ENCODE measurements around the gene TRAP1. TPM values are rescaled to one million over a fixed set of nuclear protein-coding genes. Genes with fewer than 3 reads are reported as not detected.

TRAP1 gene
- total RNA-seq, 2 donors from 2014 or later, result 78.1 to 92.9 TPM

DNA sequence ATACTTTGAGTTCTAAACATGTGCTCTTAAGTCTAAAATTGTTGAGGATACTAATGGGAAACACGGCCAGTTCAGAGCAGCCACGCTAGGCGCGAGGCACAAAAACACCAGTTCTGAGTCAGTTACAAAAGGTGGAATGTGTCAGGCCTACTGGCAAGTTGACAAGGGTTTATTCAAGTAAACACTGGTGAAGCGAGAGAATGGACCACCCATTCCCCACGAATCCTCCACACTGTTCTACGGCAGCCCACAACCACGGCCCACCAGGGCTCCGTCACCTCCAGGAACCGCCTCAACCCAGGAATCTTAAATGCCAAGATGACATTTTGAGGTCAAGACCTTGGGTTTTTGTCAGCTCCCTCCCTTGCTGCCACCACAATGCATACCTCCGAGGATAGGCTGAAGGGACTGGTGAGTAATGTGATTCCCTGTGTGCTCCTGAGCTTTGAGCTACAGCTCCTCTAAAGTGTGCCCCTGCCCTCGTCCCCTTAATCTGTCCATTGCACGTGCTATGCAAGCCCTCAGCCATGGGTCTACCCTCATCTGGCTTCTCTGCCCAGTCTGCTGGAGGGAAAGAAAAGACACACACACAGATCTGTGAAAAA is 28.5 kb upstream of the TRAP1 start:
- DNase-seq, result no peak
- no peaks in the 10 kb centered on the region for H3K27me3 ChIP-seq

DNA sequence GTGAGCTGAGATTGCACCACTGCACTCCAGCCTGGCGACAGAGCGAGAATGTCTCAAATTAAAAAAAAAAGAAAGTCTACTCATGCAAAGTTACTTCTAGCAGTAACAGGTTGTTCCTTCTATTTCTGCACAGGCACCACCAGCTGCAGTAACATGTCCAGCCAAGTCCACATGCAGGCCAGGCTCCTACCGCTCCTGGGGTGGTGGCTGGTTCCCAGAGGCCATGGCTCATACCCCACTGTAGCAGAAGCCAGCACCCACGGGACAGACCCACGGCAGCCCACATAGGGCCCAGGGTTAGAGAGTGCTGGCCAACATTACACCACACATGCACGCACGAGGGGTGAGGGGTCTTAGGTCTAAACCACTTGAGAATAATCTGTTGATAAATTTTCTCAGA is 26.7 kb upstream of the TRAP1 start:
- Histone ChIP-seq H3K27me3 (no peaks in the 10 kb centered on the region), H3K4me3 (no peak overlapping the region), H3K4me1 (peaks cover 27% of the 10 kb centered on the region), H3K9me3 (no peaks in the 10 kb centered on the region), H3K36me3 (replicated peaks in 1 of 2; ENCODE audit: insufficient read depth in 1 of 2, low read depth in 2 of 2) (peaks cover 4 to 21% of the 10 kb centered on the region in 2 donors), H3K27ac (peak overlapping the region in 2 of 4 donors; percentile 34 to 36)
- intact Hi-C loops (cut with DNase I), result no loop called here
- ATAC-seq (no peak), DNase-seq (peak in 2 of 4 donors; percentile 34 to 45)
- 87% methylated on average over 7 of the region's 7 CpGs for WGBS, 2 donors
- TF ChIP-seq, protein P1, sequence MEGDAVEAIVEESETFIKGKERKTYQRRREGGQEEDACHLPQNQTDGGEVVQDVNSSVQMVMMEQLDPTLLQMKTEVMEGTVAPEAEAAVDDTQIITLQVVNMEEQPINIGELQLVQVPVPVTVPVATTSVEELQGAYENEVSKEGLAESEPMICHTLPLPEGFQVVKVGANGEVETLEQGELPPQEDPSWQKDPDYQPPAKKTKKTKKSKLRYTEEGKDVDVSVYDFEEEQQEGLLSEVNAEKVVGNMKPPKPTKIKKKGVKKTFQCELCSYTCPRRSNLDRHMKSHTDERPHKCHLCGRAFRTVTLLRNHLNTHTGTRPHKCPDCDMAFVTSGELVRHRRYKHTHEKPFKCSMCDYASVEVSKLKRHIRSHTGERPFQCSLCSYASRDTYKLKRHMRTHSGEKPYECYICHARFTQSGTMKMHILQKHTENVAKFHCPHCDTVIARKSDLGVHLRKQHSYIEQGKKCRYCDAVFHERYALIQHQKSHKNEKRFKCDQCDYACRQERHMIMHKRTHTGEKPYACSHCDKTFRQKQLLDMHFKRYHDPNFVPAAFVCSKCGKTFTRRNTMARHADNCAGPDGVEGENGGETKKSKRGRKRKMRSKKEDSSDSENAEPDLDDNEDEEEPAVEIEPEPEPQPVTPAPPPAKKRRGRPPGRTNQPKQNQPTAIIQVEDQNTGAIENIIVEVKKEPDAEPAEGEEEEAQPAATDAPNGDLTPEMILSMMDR (IDR thresholded peaks at IDR 0.05), result no peak

More for the DNA sequence above, 28.5 kb upstream of the TRAP1 start:
- intact Hi-C loops (cut with DNase I), result no loop called here
- no peaks in the 10 kb centered on the region for H3K9me3 ChIP-seq
- H3K27ac ChIP-seq, result peak overlapping the region in 1 of 4 donors; percentile 45
- H3K36me3 ChIP-seq (replicated peaks in 1 of 2; ENCODE audit: insufficient read depth in 1 of 2, low read depth in 2 of 2), result peaks cover 4 to 10% of the 10 kb centered on the region in 2 donors
- 80 to 90% methylated on average over 12 to 13 of the region's 13 CpGs for WGBS, 2 donors
- H3K4me1 ChIP-seq, result peaks cover 19% of the 10 kb centered on the region
- H3K4me3 ChIP-seq, result no peak overlapping the region
- no peak for ATAC-seq
- no peak for TF ChIP-seq POLR2A (IDR thresholded peaks at IDR 0.05)
- TF ChIP-seq, protein P1 (IDR thresholded peaks at IDR 0.05), result no peak

DNA sequence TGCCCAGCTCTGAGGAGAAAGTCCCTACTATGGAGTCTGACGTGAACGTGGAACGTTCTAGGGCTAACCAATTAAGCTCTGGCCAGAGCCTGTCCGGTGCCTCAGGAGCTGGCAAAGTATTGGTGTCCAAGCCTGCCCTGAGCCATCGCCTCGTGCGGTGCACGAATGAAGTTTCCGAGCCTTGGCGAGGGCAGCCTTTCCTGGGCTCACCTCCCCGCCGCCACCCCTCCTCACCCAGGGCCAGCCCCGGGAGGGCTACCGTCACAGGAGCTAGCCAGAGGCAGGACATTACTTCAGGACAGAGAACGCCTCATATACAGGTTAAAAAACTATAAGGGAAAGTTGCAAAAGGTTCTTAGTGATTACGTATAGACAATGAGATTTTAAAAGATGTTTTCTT is 23.6 kb upstream of the TRAP1 start:
- no peaks in the 10 kb centered on the region for H3K27me3 ChIP-seq
- no peaks in the 10 kb centered on the region for H3K9me3 ChIP-seq
- peaks cover 41% of the 10 kb centered on the region for H3K4me1 ChIP-seq
- H3K4me3 ChIP-seq, result no peak overlapping the region
- DNase-seq (peak in 1 of 4 donors; percentile 4), ATAC-seq (no peak)
- WGBS, 2 donors, result 93 to 99% methylated on average over 7 to 16 of the region's 16 CpGs
- no peak overlapping the region for H3K27ac ChIP-seq
- intact Hi-C loops (cut with DNase I), result no loop called here
- peaks cover 4 to 30% of the 10 kb centered on the region in 2 donors for H3K36me3 ChIP-seq (replicated peaks in 1 of 2; ENCODE audit: insufficient read depth in 1 of 2, low read depth in 2 of 2)
- TF ChIP-seq, protein P1 (IDR thresholded peaks at IDR 0.05), result no peak
- TF ChIP-seq POLR2A (IDR thresholded peaks at IDR 0.05), result no peak

DNA sequence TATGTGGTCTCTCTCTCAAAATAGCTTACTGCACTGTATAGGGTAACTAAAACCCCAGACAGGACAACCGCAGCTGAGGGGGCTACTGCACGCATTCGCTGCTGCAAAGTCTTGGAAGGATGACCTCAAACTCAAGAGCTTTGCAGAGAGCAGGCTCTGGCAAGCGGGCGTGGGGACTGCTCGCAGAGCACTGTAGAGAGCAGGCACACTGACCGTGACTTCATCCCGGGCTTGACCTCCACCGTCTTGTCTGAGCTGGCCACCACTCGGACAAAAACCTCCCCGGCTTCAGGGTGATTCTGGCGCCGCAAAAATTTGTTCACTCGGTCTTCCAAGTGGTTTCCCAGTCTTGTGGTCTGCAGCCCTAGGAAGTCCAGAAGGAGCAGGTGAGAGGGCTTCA is 22.9 kb upstream of the TRAP1 start:
- intact Hi-C loops (cut with DNase I), result no loop called here
- DNase-seq, result no peak
- no peak for ATAC-seq
- Histone ChIP-seq H3K27ac (no peak overlapping the region), H3K4me1 (peaks cover 41% of the 10 kb centered on the region), H3K9me3 (no peaks in the 10 kb centered on the region), H3K27me3 (no peaks in the 10 kb centered on the region), H3K4me3 (no peak overlapping the region), H3K36me3 (replicated peaks in 1 of 2; ENCODE audit: insufficient read depth in 1 of 2, low read depth in 2 of 2) (peaks cover 9 to 36% of the 10 kb centered on the region in 2 donors)
- TF ChIP-seq, protein P1 (IDR thresholded peaks at IDR 0.05), result no peak
- TF ChIP-seq POLR2A (IDR thresholded peaks at IDR 0.05), result no peak
- 92 to 94% methylated on average over 14 of the region's 14 CpGs for WGBS, 2 donors

DNA sequence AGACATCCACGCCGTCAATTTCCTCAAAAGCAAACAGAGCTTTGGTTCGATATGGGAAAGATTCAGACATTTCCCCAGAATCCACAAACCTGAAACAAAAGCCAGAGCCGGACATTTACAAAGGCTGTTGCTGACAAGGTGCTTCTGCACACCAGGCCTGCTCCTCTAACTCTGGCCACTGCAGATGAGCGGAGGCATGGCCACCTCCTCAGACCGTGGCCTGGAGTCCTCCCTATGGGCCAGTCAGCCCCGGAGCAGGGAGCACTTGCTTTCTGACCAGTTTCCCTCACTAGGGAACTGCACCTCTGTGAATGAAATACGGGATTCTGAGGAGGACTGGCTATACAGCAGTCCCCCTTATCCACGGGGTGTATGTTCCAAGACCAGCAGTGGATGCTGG is 22.3 kb upstream of the TRAP1 start:
- DNase-seq, result no peak
- H3K36me3 ChIP-seq (replicated peaks in 1 of 2; ENCODE audit: insufficient read depth in 1 of 2, low read depth in 2 of 2), result peaks cover 11 to 34% of the 10 kb centered on the region in 2 donors
- H3K27ac ChIP-seq, result peak overlapping the region in 1 of 4 donors; percentile 78
- intact Hi-C loops (cut with DNase I), result no loop called here
- H3K4me3 ChIP-seq, result no peak overlapping the region
- H3K4me1 ChIP-seq, result peaks cover 41% of the 10 kb centered on the region
- TF ChIP-seq POLR2A (IDR thresholded peaks at IDR 0.05), result no peak
- TF ChIP-seq, protein P1 (IDR thresholded peaks at IDR 0.05), result no peak
- no peaks in the 10 kb centered on the region for H3K27me3 ChIP-seq
- 69 to 74% methylated on average over 9 of the region's 9 CpGs for WGBS, 2 donors
- ATAC-seq, result no peak
- H3K9me3 ChIP-seq, result no peaks in the 10 kb centered on the region

Measured in body of pancreas (tissue), 4 donors.